Measurements from ENCODE around the gene TMBIM1. TPM values are rescaled to one million over a fixed set of nuclear protein-coding genes. Genes with fewer than 3 reads are reported as not detected.
"Not testable (repeated sequence)": the region's sequence is repeated elsewhere in the genome, so short reads cannot be mapped to it uniquely, and the experiment has no call there.

Gene TMBIM1
- total RNA-seq, 4 donors from 2014 or later = 238 to 342 (median 275) TPM

- TF ChIP-seq CTCF (IDR thresholded peaks at IDR 0.05) = no peak
- TF ChIP-seq POLR2A (IDR thresholded peaks at IDR 0.05) = no peak
- no peak for DNase-seq
- H3K4me1 ChIP-seq = peaks cover 0 to 5% (median 0%) of the 10 kb centered on the region in 3 donors
- H3K36me3 ChIP-seq = no peaks in the 10 kb centered on the region
- 26 to 48% methylated on average over 2 of the region's 2 CpGs for WGBS, 2 donors
- no peak overlapping the region for H3K4me3 ChIP-seq
- no peak overlapping the region for H3K27ac ChIP-seq
- H3K9me3 ChIP-seq = no peaks in the 10 kb centered on the region
- H3K27me3 ChIP-seq = no peaks in the 10 kb centered on the region
- intact Hi-C loops (cut with DNase I) = no loop called here
These were observed 20.0 kb upstream of the TMBIM1 start for GRCh38 chr2:218312267-218312756.

- H3K36me3 ChIP-seq; H3K27ac ChIP-seq; H3K27me3 ChIP-seq; H3K9me3 ChIP-seq; H3K4me1 ChIP-seq; intact Hi-C loops (cut with DNase I); H3K4me3 ChIP-seq; DNase-seq: not testable (repeated sequence)
- WGBS, 2 donors = 75 to 89% methylated on average over 7 to 10 of the region's 11 CpGs
These were observed 19.4 kb upstream of the TMBIM1 start for GRCh38 chr2:218311541-218312266.

GRCh38 chr2:218310853-218311540 lies 18.7 kb upstream of the TMBIM1 start:
- intact Hi-C loops (cut with DNase I) = no loop called here
- Histone ChIP-seq H3K27ac (no peak overlapping the region), H3K9me3 (no peaks in the 10 kb centered on the region), H3K4me3 (no peak overlapping the region), H3K27me3 (no peaks in the 10 kb centered on the region), H3K4me1 (no peaks in the 10 kb centered on the region), H3K36me3 (no peaks in the 10 kb centered on the region)
- DNase-seq = no peak
- no peak for TF ChIP-seq CTCF (IDR thresholded peaks at IDR 0.05)
- TF ChIP-seq POLR2A (IDR thresholded peaks at IDR 0.05) = no peak
- 81 to 91% methylated on average over 10 to 11 of the region's 11 CpGs for WGBS, 2 donors

GRCh38 chr2:218307415-218308090 lies 15.2 kb upstream of the TMBIM1 start:
- H3K36me3 ChIP-seq = no peaks in the 10 kb centered on the region
- H3K9me3 ChIP-seq = no peaks in the 10 kb centered on the region
- intact Hi-C loops (cut with DNase I) = loop anchor here (5.0 kb wide), 1 partner anchor 40 kb away; no protein-coding TSS in a partner anchor
- H3K4me3 ChIP-seq = no peak overlapping the region
- no peak for DNase-seq
- no peak overlapping the region for H3K27ac ChIP-seq
- no peak for TF ChIP-seq POLR2A (IDR thresholded peaks at IDR 0.05)
- no peak for TF ChIP-seq CTCF (IDR thresholded peaks at IDR 0.05)
- H3K27me3 ChIP-seq = no peaks in the 10 kb centered on the region
- H3K4me1 ChIP-seq = no peaks in the 10 kb centered on the region
- 85 to 88% methylated on average over 6 of the region's 6 CpGs for WGBS, 2 donors

GRCh38 chr2:218306184-218306920 lies 14.0 kb upstream of the TMBIM1 start:
- H3K36me3 ChIP-seq = no peaks in the 10 kb centered on the region
- WGBS, 2 donors = 79 to 84% methylated on average over 7 to 9 of the region's 9 CpGs
- no peak overlapping the region for H3K27ac ChIP-seq
- TF ChIP-seq POLR2A (IDR thresholded peaks at IDR 0.05) = no peak
- TF ChIP-seq CTCF (IDR thresholded peaks at IDR 0.05) = no peak
- intact Hi-C loops (cut with DNase I) = loop anchor here (5.0 kb wide), 1 partner anchor 41 kb away; no protein-coding TSS in a partner anchor
- H3K4me1 ChIP-seq = peaks cover 0 to 2% (median 0%) of the 10 kb centered on the region in 3 donors
- H3K27me3 ChIP-seq = no peaks in the 10 kb centered on the region
- H3K4me3 ChIP-seq = no peak overlapping the region
- no peak for DNase-seq
- H3K9me3 ChIP-seq = no peaks in the 10 kb centered on the region

All from esophagus squamous epithelium (tissue), 5 donors.